Measurements from ENCODE around the gene CEBPZOS. TPM values are rescaled to one million over a fixed set of nuclear protein-coding genes. Genes with fewer than 3 reads are reported as not detected.

CEBPZOS gene
- total and polyA plus RNA-seq, 4 donors: 19.5 to 59.4 (median 29.6) TPM

GRCh38 chr2:37156857-37157714 is 39.2 kb upstream of the CEBPZOS start, which contains the start of gene EIF2AK2:
EIF2AK2 (minus strand) TSS chr2:37156980; CDS start chr2:37147806, 9,174 bp downstream.
- Histone ChIP-seq H3K9ac (ENCODE audit: insufficient read depth in 1 of 2, low read length in 2 of 2) (peak within 1 kb of the TSS; percentile 69 to 78), H3K27ac (ENCODE audit: low read depth in 1 of 2, low read length in 1 of 2) (peak within 1 kb of the TSS; percentile 81 to 88), H3K36me3 (ENCODE audit: control insufficient read depth in 4 of 4, insufficient read depth in 4 of 4, low read length in 4 of 4) (peaks cover 0 to 8% (median 2%) of the 10 kb centered on the region in 4 donors), H3K4me3 (peak within 1 kb of the TSS; percentile 70), H3K9me3 (ENCODE audit: control insufficient read depth in 4 of 4, insufficient read depth in 3 of 4, low read length in 3 of 4) (no peaks in the 10 kb centered on the region), H3K4me1 (ENCODE audit: control insufficient read depth in 5 of 5, insufficient read depth in 5 of 5, low read length in 5 of 5) (peaks cover 0 to 18% (median 3%) of the 10 kb centered on the region in 5 donors), H3K27me3 (ENCODE audit: control insufficient read depth in 3 of 3, insufficient read depth in 3 of 3, low read length in 2 of 3) (no peaks in the 10 kb centered on the region)
- DNase-seq (peak; percentile 90 to 92 (median 91)), ATAC-seq (ENCODE audit: insufficient read depth, low FRiP score) (peak; percentile 95)
- 8 to 17% methylated on average over 32 to 55 of the region's 55 CpGs for WGBS, 2 donors
- TF ChIP-seq, protein P1, sequence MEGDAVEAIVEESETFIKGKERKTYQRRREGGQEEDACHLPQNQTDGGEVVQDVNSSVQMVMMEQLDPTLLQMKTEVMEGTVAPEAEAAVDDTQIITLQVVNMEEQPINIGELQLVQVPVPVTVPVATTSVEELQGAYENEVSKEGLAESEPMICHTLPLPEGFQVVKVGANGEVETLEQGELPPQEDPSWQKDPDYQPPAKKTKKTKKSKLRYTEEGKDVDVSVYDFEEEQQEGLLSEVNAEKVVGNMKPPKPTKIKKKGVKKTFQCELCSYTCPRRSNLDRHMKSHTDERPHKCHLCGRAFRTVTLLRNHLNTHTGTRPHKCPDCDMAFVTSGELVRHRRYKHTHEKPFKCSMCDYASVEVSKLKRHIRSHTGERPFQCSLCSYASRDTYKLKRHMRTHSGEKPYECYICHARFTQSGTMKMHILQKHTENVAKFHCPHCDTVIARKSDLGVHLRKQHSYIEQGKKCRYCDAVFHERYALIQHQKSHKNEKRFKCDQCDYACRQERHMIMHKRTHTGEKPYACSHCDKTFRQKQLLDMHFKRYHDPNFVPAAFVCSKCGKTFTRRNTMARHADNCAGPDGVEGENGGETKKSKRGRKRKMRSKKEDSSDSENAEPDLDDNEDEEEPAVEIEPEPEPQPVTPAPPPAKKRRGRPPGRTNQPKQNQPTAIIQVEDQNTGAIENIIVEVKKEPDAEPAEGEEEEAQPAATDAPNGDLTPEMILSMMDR (IDR thresholded peaks at IDR 0.05; ENCODE audit: control extremely low read depth, extremely low read depth): no peak

- no peak overlapping the region for H3K4me3 ChIP-seq
- H3K9me3 ChIP-seq (ENCODE audit: control insufficient read depth in 4 of 4, insufficient read depth in 3 of 4, low read length in 3 of 4): no peaks in the 10 kb centered on the region
- DNase-seq (no peak), ATAC-seq (ENCODE audit: insufficient read depth, low FRiP score) (no peak)
- TF ChIP-seq, protein P1 (IDR thresholded peaks at IDR 0.05; ENCODE audit: control extremely low read depth, extremely low read depth): no peak
- no peak overlapping the region for H3K9ac ChIP-seq (ENCODE audit: insufficient read depth in 1 of 2, low read length in 2 of 2)
- H3K36me3 ChIP-seq (ENCODE audit: control insufficient read depth in 4 of 4, insufficient read depth in 4 of 4, low read length in 4 of 4): no peaks in the 10 kb centered on the region
- no peaks in the 10 kb centered on the region for H3K4me1 ChIP-seq (ENCODE audit: control insufficient read depth in 5 of 5, insufficient read depth in 5 of 5, low read length in 5 of 5)
- H3K27me3 ChIP-seq (ENCODE audit: control insufficient read depth in 3 of 3, insufficient read depth in 3 of 3, low read length in 2 of 3): no peaks in the 10 kb centered on the region
- 90 to 94% methylated on average over 1 of the region's 1 CpG for WGBS, 2 donors
- H3K27ac ChIP-seq (ENCODE audit: low read depth in 1 of 2, low read length in 1 of 2): no peak overlapping the region
Observed at GRCh38 chr2:37164757-37165156, 31.5 kb upstream of the CEBPZOS start.

GRCh38 chr2:37167636-37168180 is 28.6 kb upstream of the CEBPZOS start:
- Histone ChIP-seq H3K27me3 (ENCODE audit: control insufficient read depth in 3 of 3, insufficient read depth in 3 of 3, low read length in 2 of 3) (no peaks in the 10 kb centered on the region), H3K9me3 (ENCODE audit: control insufficient read depth in 4 of 4, insufficient read depth in 3 of 4, low read length in 3 of 4) (no peaks in the 10 kb centered on the region), H3K9ac (ENCODE audit: insufficient read depth in 1 of 2, low read length in 2 of 2) (no peak overlapping the region), H3K4me3 (no peak overlapping the region), H3K4me1 (ENCODE audit: control insufficient read depth in 5 of 5, insufficient read depth in 5 of 5, low read length in 5 of 5) (no peaks in the 10 kb centered on the region), H3K36me3 (ENCODE audit: control insufficient read depth in 4 of 4, insufficient read depth in 4 of 4, low read length in 4 of 4) (no peaks in the 10 kb centered on the region), H3K27ac (ENCODE audit: low read depth in 1 of 2, low read length in 1 of 2) (no peak overlapping the region)
- TF ChIP-seq, protein P1 (IDR thresholded peaks at IDR 0.05; ENCODE audit: control extremely low read depth, extremely low read depth): no peak
- ATAC-seq (ENCODE audit: insufficient read depth, low FRiP score): no peak
- 84 to 93% methylated on average over 3 of the region's 3 CpGs for WGBS, 2 donors
- DNase-seq: no peak

All from lung (tissue), 12 donors.